K562 (cell line): Measurements from ENCODE around the gene SCAPER. TPM values are rescaled to one million over a fixed set of nuclear protein-coding genes. Genes with fewer than 3 reads are reported as not detected.

ENCODE experiments used
- ATAC-seq: fragments of 200-7000 bp; cut with Tn5 transposase; 3 replicates; pipeline ENCODE4 v1.9.1; 2020; ENCODE audit warnings: moderate library complexity
- BruUV-seq: library from RNA; stranded (reverse); fragments of 400-500 nt; replicated peaks from 2 replicates; lab custom pipeline; 2021; lab: Mats Ljungman, UMichigan
- CTCF ChIA-PET: fragments of 300-600 bp; formaldehyde crosslinking; extraction: SDS; loops from one replicate; lab custom pipeline; 2021; ENCODE audit warnings: low intra/inter-chr PET ratio; lab: Yijun Ruan, JAX
- POLR2A ChIA-PET: fragments of 300-600, 350-650 bp; sonication (Branson Sonifier 250); formaldehyde crosslinking; extraction: SDS; loops from one replicate; lab custom pipeline; 2021; ENCODE audit warnings: antibody characterized with exemption, inconsistent platforms; lab: Yijun Ruan, JAX
- DNase-seq, 4 experiments: peaks; one replicate each; pipeline versions ENCODE4 v3.0.0 to v3.0.0-alpha.2; 2011 to 2018; ENCODE audit warnings: low spot score in 3 of 4, mixed read lengths in 3 of 4; ENCODE audit errors: extremely low read depth in 1 of 4
- FAIRE-seq: peaks from 2 replicates; lab custom pipeline; 2011; peaks lifted over from hg19 to GRCh38; lab: Jason Lieb, UNC
- H2AFZ ChIP-seq: 2 replicates; pipeline ENCODE4 v1.6.0; 2011; ENCODE audit warnings: low read depth, low read length, control low read depth, inconsistent platforms
- H3K27ac ChIP-seq: fragments of 200-600 bp; 3 replicates; pipeline ENCODE4 v1.8.0; 2011; ENCODE audit warnings: low read depth, mild to moderate bottlenecking, control low read depth, inconsistent platforms, low read length, moderate library complexity, mixed read lengths; ENCODE audit errors: extremely low read depth
- H3K27me3 ChIP-seq, 2 experiments: fragments of 300-600 bp in 1 of 2; 2 replicates in 1 of 2; 3 replicates in 1 of 2; pipeline versions ENCODE4 v1.6.0 to v1.8.0; 2011; ENCODE audit warnings: inconsistent platforms in 2 of 2, low read length in 2 of 2, mild to moderate bottlenecking in 1 of 2, mixed read lengths in 1 of 2, moderate library complexity in 1 of 2; ENCODE audit not compliant: control insufficient read depth in 2 of 2, insufficient read depth in 2 of 2
- H3K36me3 ChIP-seq: fragments of 300-600 bp; 3 replicates; pipeline ENCODE4 v1.8.0; 2011; ENCODE audit warnings: mild to moderate bottlenecking, low read length, inconsistent platforms; ENCODE audit not compliant: control insufficient read depth, insufficient read depth
- H3K4me1 ChIP-seq, 2 experiments: fragments of 200-600 bp in 1 of 2; replicated peaks in 1 of 2; 2 replicates in 1 of 2; 3 replicates in 1 of 2; pipeline versions ENCODE4 v1.5.1 to v1.8.0; 2011; ENCODE audit warnings: inconsistent platforms in 2 of 2, low read length in 2 of 2, mild to moderate bottlenecking in 1 of 2, mixed read lengths in 1 of 2, moderate library complexity in 1 of 2; ENCODE audit not compliant: control insufficient read depth in 2 of 2, insufficient read depth in 2 of 2
- H3K4me2 ChIP-seq: 2 replicates; pipeline ENCODE4 v1.6.1; 2011; ENCODE audit warnings: low read length, control low read depth, inconsistent platforms, mixed read lengths; ENCODE audit not compliant: insufficient read depth
- H3K4me3 ChIP-seq: fragments of 200-600 bp; sonication (generic), shearing (Covaris generic); 2 replicates; pipeline ENCODE4 v1.5.1; 2016; ENCODE audit warnings: control low read depth, inconsistent platforms
- H3K79me2 ChIP-seq: fragments of 200-600 bp; 3 replicates; pipeline ENCODE4 v1.8.0; 2011; ENCODE audit warnings: low read length, inconsistent platforms; ENCODE audit not compliant: control insufficient read depth, insufficient read depth
- H3K9ac ChIP-seq, 2 experiments: 2 replicates each; pipeline versions ENCODE4 v1.6.0 to v1.6.1; 2011; ENCODE audit warnings: low read depth in 2 of 2, low read length in 2 of 2, control low read depth in 1 of 2, inconsistent platforms in 1 of 2, mild to moderate bottlenecking in 1 of 2, mixed read lengths in 1 of 2; ENCODE audit not compliant: insufficient read depth in 1 of 2
- H3K9me1 ChIP-seq: one replicate; pipeline ENCODE4 v1.6.0; 2011; ENCODE audit warnings: inconsistent platforms, mild to moderate bottlenecking, low read length, moderate library complexity; ENCODE audit not compliant: control insufficient read depth, insufficient read depth
- H3K9me3 ChIP-seq: replicated peaks from 2 replicates; pipeline ENCODE4 v1.5.1; 2011; ENCODE audit warnings: low read depth, low read length, inconsistent platforms; ENCODE audit not compliant: control insufficient read depth, insufficient read depth
- H4K20me1 ChIP-seq: replicated peaks from 2 replicates; pipeline ENCODE4 v1.6.1; 2011; ENCODE audit warnings: low read length, inconsistent platforms, mixed read lengths; ENCODE audit not compliant: control insufficient read depth, insufficient read depth
- CAMTA2 ChIP-seq: fragments of 250-450 bp; sonication (Bioruptor Pico); conservative IDR thresholded peaks from 2 replicates; pipeline ENCODE4 v1.5.1; 2022
- FOXJ3 ChIP-seq: sonication (generic); formaldehyde crosslinking; IDR thresholded peaks from 2 replicates; pipeline ENCODE4 v1.4.0; 2020; ENCODE audit warnings: mild to moderate bottlenecking, missing genetic modification reagents
- IRF9 ChIP-seq: fragments of 450-650 bp; IDR thresholded peaks from 2 replicates; pipeline ENCODE4 v1.6.1; 2016; ENCODE audit warnings: missing biosample characterization, missing genetic modification characterization
- JUNB ChIP-seq: fragments of 450-650 bp; formaldehyde crosslinking; conservative IDR thresholded peaks from 2 replicates; pipeline ENCODE4 v1.4.0; 2020; ENCODE audit warnings: mild to moderate bottlenecking
- PTBP1 ChIP-seq: fragments of 200-400 bp; formaldehyde crosslinking; IDR thresholded peaks from 2 replicates; pipeline ENCODE4 v1.6.1; 2017; ENCODE audit warnings: low read depth, low read length
- SRF ChIP-seq, 2 experiments: fragments of 250-450, 450-650 bp in 1 of 2; sonication (Bioruptor Pico) in 1 of 2; sonication (generic) in 1 of 2; formaldehyde crosslinking; IDR thresholded peaks; 2 replicates each; pipeline versions ENCODE4 v1.5.0 to v1.5.1; 2020 to 2022; ENCODE audit warnings: mild to moderate bottlenecking in 1 of 2, missing genetic modification reagents in 1 of 2
- XRCC4 ChIP-seq: IDR thresholded peaks from one replicate; pipeline ENCODE4 v1.6.1; 2011; ENCODE audit not compliant: insufficient read depth, insufficient read length; ENCODE audit errors: extremely low read depth
- ZBED1 ChIP-seq: IDR thresholded peaks from 2 replicates; pipeline ENCODE4 v1.6.1; 2014
- ZNF253 ChIP-seq: fragments of 250-450 bp; sonication (Bioruptor Pico); conservative IDR thresholded peaks from 2 replicates; pipeline ENCODE4 v1.6.1; 2021; ENCODE audit warnings: mild to moderate bottlenecking
- ZNF324 ChIP-seq: fragments of 250-450 bp; sonication (Bioruptor Pico); IDR thresholded peaks from 2 replicates; pipeline ENCODE4 v1.4.0; 2020; ENCODE audit warnings: mild to moderate bottlenecking
- WGBS: fragments of 100-300 bp; shearing (Covaris generic); methylation state at CpG from one replicate; pipeline ENCODE4 v1.1.6; 2016; ENCODE audit warnings: low coverage, mixed read lengths; ENCODE audit not compliant: insufficient coverage; ENCODE audit errors: missing lambda C conversion rate; 5-methylcytosine and 5-hydroxymethylcytosine counted together
- in situ Hi-C: fragments of 300-500 bp; cut with MboI; formaldehyde crosslinking; loops from 4 replicates; pipeline ENCODE4 v1.15.0; 2018; ENCODE audit warnings: inconsistent platforms, mixed read lengths
- intact Hi-C: fragments of 100-400 bp; cut with micrococcal nuclease; formaldehyde crosslinking; loops from 2 replicates; pipeline ENCODE4 v1.14.2; 2022
- polyA plus RNA-seq, 8 experiments: library from polyadenylated mRNA; depleted of rRNA in 4 of 8; stranded (reverse) in 5 of 8; unstranded in 3 of 8; fragments of >200 nt; fragmentation: Nextera tagmentation in 2 of 8; fragmentation: Illumina TruSeq in 1 of 8; extraction: Ambion mirVana in 2 of 8; extraction: Trizol in 1 of 8; gene quantifications; 2 replicates each; pipeline versions ENCODE4 v1.2.1 to v1.2.3, GENCODE V29; 2011 to 2014; ENCODE audit warnings: inconsistent platforms in 1 of 8, missing spikeins in 1 of 8
- total RNA-seq, 7 experiments: library from RNA; depleted of rRNA in 6 of 7; stranded (reverse); fragments of >200 nt in 6 of 7; fragmentation: Illumina TruSeq in 2 of 7; extraction: Trizol in 2 of 7; gene quantifications; 2 replicates each; pipeline versions ENCODE4 v1.2.1 to v1.2.3, GENCODE V29; 2011 to 2021; ENCODE audit warnings: low replicate concordance in 1 of 7

SCAPER gene
- total and polyA plus RNA-seq, 9 of the 15 experiments (the other 6 are each of a cell fraction or from before 2014, with no cell fraction given), result 1.3 to 5.7 (median 3.2) TPM

DNA sequence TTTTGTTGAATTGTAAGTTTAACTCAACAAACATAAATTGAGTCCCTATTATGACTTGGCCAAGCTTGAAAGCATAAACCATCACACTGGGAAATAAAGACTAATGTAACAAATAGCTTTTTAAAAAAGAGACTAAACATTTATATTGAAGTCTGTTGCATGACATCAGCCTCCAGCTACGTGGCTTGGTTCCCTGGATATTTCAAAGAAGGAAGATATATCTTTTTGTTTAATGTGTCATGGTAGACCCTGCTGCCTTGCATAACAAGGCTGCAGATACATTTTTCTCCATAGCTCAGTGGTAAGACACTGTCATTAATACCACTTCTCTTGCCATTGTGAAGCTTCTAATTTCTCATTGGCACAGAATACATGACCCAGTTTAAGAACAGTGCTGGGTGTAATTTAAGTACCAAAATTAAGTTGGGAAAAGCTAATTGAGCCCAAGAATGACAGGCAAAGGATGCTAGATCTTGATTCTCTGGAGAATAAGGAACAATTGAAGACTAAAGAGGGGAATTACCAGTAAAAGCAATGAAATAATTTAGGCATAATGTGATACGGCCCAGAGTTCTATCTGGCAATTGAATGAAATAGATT lies 40.5 kb upstream of the SCAPER start (continued):
- no peak for TF ChIP-seq CAMTA2 (CRISPR knock-in tag)
- TF ChIP-seq JUNB, result no peak
- TF ChIP-seq ZNF253 (CRISPR knock-in tag), result no peak
- TF ChIP-seq ZNF324, result no peak
- no peak for TF ChIP-seq PTBP1

- Histone ChIP-seq H4K20me1 (no peaks in the 10 kb centered on the region; the same call in 1 of the 2 replicates), H3K4me2 (no peak overlapping the region), H3K79me2 (no peaks in the 10 kb centered on the region), H3K27ac (no peak overlapping the region), H3K36me3 (peaks cover 48% of the 10 kb centered on the region; the same call in 1 of the 3 replicates), H2AFZ (no peak overlapping the region), H3K9me3 (no peaks in the 10 kb centered on the region), H3K4me3 (no peak overlapping the region), H3K4me1 (no peaks in the 10 kb centered on the region), H3K27me3 (no peaks in the 10 kb centered on the region), H3K9me1 (no peaks in the 10 kb centered on the region), H3K9ac (no peak overlapping the region)
- ATAC-seq, result no peak
- in situ Hi-C loops (no loop called here), intact Hi-C loops (no loop called here)
- WGBS, result 80% methylated on average over 2 of the region's 2 CpGs
- ChIA-PET CTCF (no interaction called here), POLR2A (interaction anchor here (0.6 to 0.8 kb wide), 2 partner anchors 91 to 795 kb away, joined by 3 read pairs; no protein-coding TSS in a partner anchor)
- TF ChIP-seq ZBED1 (no peak), FOXJ3 (no peak), XRCC4 (no peak), SRF (CRISPR knock-in tag; IDR thresholded peaks at IDR 0.05) (no peak), IRF9 (tag) (no peak)
- DNase-seq, result no peak
- peak; percentile 29 for FAIRE-seq
- no TSS peak for BruUV-seq
These were observed 37.2 kb upstream of the SCAPER start for GRCh38 chr15:76942331-76942730.
